ENCODE results near the gene GABRP.

GABRP gene

GRCh38 chr5:170809551-170809950 lies 26.0 kb downstream of the GABRP start:
- FAIRE-seq = peak; percentile 63
- TF ChIP-seq CTCF (IDR thresholded peaks at IDR 0.05; ENCODE audit: insufficient read depth, missing control alignments) = peak; percentile 80
- DNase-seq (ENCODE audit: insufficient read length, low spot score) = no peak

GRCh38 chr5:170811719-170812118 lies 28.2 kb downstream of the GABRP start:
- no peak for DNase-seq (ENCODE audit: insufficient read length, low spot score)
- no peak for FAIRE-seq
- TF ChIP-seq CTCF (IDR thresholded peaks at IDR 0.05; ENCODE audit: insufficient read depth, missing control alignments) = no peak

GRCh38 chr5:170813231-170813630 lies 29.7 kb downstream of the GABRP start:
- no peak for DNase-seq (ENCODE audit: insufficient read length, low spot score)

GRCh38 chr5:170817195-170817594 lies 33.7 kb downstream of the GABRP start:
- DNase-seq (ENCODE audit: insufficient read length, low spot score) = no peak
- TF ChIP-seq CTCF (IDR thresholded peaks at IDR 0.05; ENCODE audit: insufficient read depth, missing control alignments) = no peak
- no peak for FAIRE-seq

More at GRCh38 chr5:170813231-170813630, 29.7 kb downstream of the GABRP start:
- TF ChIP-seq CTCF (IDR thresholded peaks at IDR 0.05; ENCODE audit: insufficient read depth, missing control alignments) = no peak
- FAIRE-seq = no peak

- FAIRE-seq (no peak), DNase-seq (ENCODE audit: insufficient read length, low spot score) (no peak)
- no peak for TF ChIP-seq CTCF (IDR thresholded peaks at IDR 0.05; ENCODE audit: insufficient read depth, missing control alignments)
Measured at GRCh38 chr5:170818232-170818631, 34.7 kb downstream of the GABRP start.

GRCh38 chr5:170819824-170820223 lies 36.3 kb downstream of the GABRP start:
- no peak for TF ChIP-seq CTCF (IDR thresholded peaks at IDR 0.05; ENCODE audit: insufficient read depth, missing control alignments)
- DNase-seq (ENCODE audit: insufficient read length, low spot score) (no peak), FAIRE-seq (no peak)

- DNase-seq (ENCODE audit: insufficient read length, low spot score) (no peak), FAIRE-seq (no peak)
- no peak for TF ChIP-seq CTCF (IDR thresholded peaks at IDR 0.05; ENCODE audit: insufficient read depth, missing control alignments)
Measured at GRCh38 chr5:170821257-170821800, 37.8 kb downstream of the GABRP start.
